Adrenal gland (tissue), 12 donors: Measurements from ENCODE around the gene FGD5. TPM values are rescaled to one million over a fixed set of nuclear protein-coding genes. Genes with fewer than 3 reads are reported as not detected.

Experiments
- DNase-seq, 7 donors: peaks; one replicate each; pipeline ENCODE4 v3.0.0-alpha.2; 2019 to 2020
- H3K27ac ChIP-seq, 5 donors: fragments of 200-600 bp; sonication (generic) in 4 of 5; 1 replicate in 3 of 5; 2 replicates in 2 of 5; pipeline versions ENCODE4 v1.5.1 to v1.8.0; 2016 to 2020; ENCODE audit warnings: mild to moderate bottlenecking in 1 of 5
- H3K27me3 ChIP-seq: fragments of 200-600 bp; 2 replicates; pipeline ENCODE4 v1.8.0; 2021
- H3K36me3 ChIP-seq, 2 donors: fragments of 200-600 bp; replicated peaks in 1 of 2; 1 replicate in 1 of 2; 2 replicates in 1 of 2; pipeline versions ENCODE4 v1.5.1 to v1.8.0; 2018 to 2022
- H3K4me1 ChIP-seq, 2 donors: fragments of 200-600 bp; replicated peaks in 1 of 2; 1 replicate in 1 of 2; 2 replicates in 1 of 2; pipeline versions ENCODE4 v1.5.1 to v1.8.0; 2018 to 2021
- H3K4me3 ChIP-seq, 4 donors: fragments of 200-600 bp; sonication (generic) in 3 of 4; one replicate each; pipeline ENCODE4 v1.5.1; 2016 to 2018
- H3K9me3 ChIP-seq, 3 donors: fragments of 200-600 bp; sonication (generic) in 1 of 3; replicated peaks in 1 of 3; 1 replicate in 2 of 3; 2 replicates in 1 of 3; pipeline versions ENCODE4 v1.5.1 to v1.8.0; 2016 to 2021
- CTCF ChIP-seq, 6 experiments: fragments of 450-650 bp in 4 of 6; fragments of 200-600 bp in 2 of 6; sonication (generic) in 1 of 6; IDR thresholded peaks; 1 replicate in 5 of 6; 2 replicates in 1 of 6; pipeline versions ENCODE4 v1.5.1 to v1.8.0; 2016 to 2021; ENCODE audit warnings: antibody characterized with exemption in 6 of 6, mild to moderate bottlenecking in 2 of 6, moderate library complexity in 1 of 6
- POLR2A ChIP-seq, 2 donors: fragments of 450-650 bp; IDR thresholded peaks; one replicate each; pipeline ENCODE4 v1.6.1; 2017; ENCODE audit warnings: antibody characterized with exemption in 2 of 2, mild to moderate bottlenecking in 2 of 2, moderate library complexity in 1 of 2
- WGBS, 4 donors: extraction: QIAGEN DNeasy Blood & Tissue Kit in 2 of 4; methylation state at CpG; one replicate each; pipeline versions ENCODE4 v1.1.5 to v1.1.7; 2013 to 2017; 5-methylcytosine and 5-hydroxymethylcytosine counted together
- intact Hi-C, 2 donors: fragments of 100-400 bp; cut with DNase I; formaldehyde crosslinking; loops; one replicate each; pipeline versions ENCODE4 v1.14.1 to v1.15.0; 2022 to 2023
- polyA plus RNA-seq, 3 donors: library from polyadenylated mRNA; stranded (reverse); fragments of 200-250 nt in 2 of 3; fragments of 350-450 nt in 1 of 3; fragmentation: Illumina TruSeq in 1 of 3; extraction: RNeasy Lipid Tissue Mini Kit (QIAGEN cat#74804) in 1 of 3; gene quantifications; one replicate each; pipeline ENCODE4 v1.2.3, GENCODE V29; 2013 to 2014
- total RNA-seq, 9 donors: library from RNA; depleted of rRNA in 4 of 9; stranded (reverse); fragments of >200 nt in 4 of 9; fragments of 120-200 nt in 1 of 9; fragmentation: NEBNext Ultra II Directional in 1 of 9; extraction: Animal tissue kit (Norgen Biotek cat#: 25700) in 1 of 9; gene quantifications; one replicate each; pipeline versions ENCODE4 v1.1.0 to v1.2.4, GENCODE V29; 2013 to 2023
- donor health status: healthy with polysubstance abuse.
- donor health status: Bipolar disorder and iron deficiency.
- donor health status: DM: yes; HTN: yes; CAD: no.
- donor health status: DM: no; HTN: no; CAD: no.
- donor health status: DM: no; HTN: no; CAD: no.
- donor health status: DM: yes; HTN: yes; CAD: no.

FGD5 gene
- total and polyA plus RNA-seq, 12 donors, result 4.9 to 21.4 (median 11.2) TPM

- WGBS, 4 donors, result 53 to 60% (median 59%) methylated on average over 15 of the region's 15 CpGs
These were observed 25.5 kb upstream of the FGD5 start for GRCh38 chr3:14793126-14793857.

GRCh38 chr3:14793858-14794234 lies 24.9 kb upstream of the FGD5 start:
- Histone ChIP-seq H3K4me3 (no peak overlapping the region), H3K9me3 (no peaks in the 10 kb centered on the region), H3K27ac (peak overlapping the region in 1 of 5 donors; percentile 69), H3K36me3 (no peaks in the 10 kb centered on the region), H3K27me3 (no peaks in the 10 kb centered on the region), H3K4me1 (no peaks in the 10 kb centered on the region)
- no peak for DNase-seq
- TF ChIP-seq POLR2A (IDR thresholded peaks at IDR 0.05) (no peak), CTCF (IDR thresholded peaks at IDR 0.05) (no peak)
- 59 to 76% (median 70%) methylated on average over 4 to 5 of the region's 5 CpGs for WGBS, 4 donors
- intact Hi-C loops, result loop anchor here in 1 of 2 donors (5.0 kb wide), 1 partner anchor 128 kb away; no protein-coding TSS in a partner anchor

More at GRCh38 chr3:14793126-14793857, 25.5 kb upstream of the FGD5 start:
- H3K4me3 ChIP-seq, result no peak overlapping the region
- intact Hi-C loops, result loop anchor here in 1 of 2 donors (5.0 kb wide), 1 partner anchor 129 kb away; no protein-coding TSS in a partner anchor
- no peaks in the 10 kb centered on the region for H3K36me3 ChIP-seq
- no peaks in the 10 kb centered on the region for H3K27me3 ChIP-seq
- peak overlapping the region in 1 of 5 donors; percentile 79 for H3K27ac ChIP-seq
- H3K9me3 ChIP-seq, result no peaks in the 10 kb centered on the region
- H3K4me1 ChIP-seq, result no peaks in the 10 kb centered on the region
- no peak for TF ChIP-seq CTCF (IDR thresholded peaks at IDR 0.05)
- TF ChIP-seq POLR2A (IDR thresholded peaks at IDR 0.05), result no peak
- peak in 1 of 7 donors; percentile 37 for DNase-seq

- no peaks in the 10 kb centered on the region for H3K36me3 ChIP-seq
- no peaks in the 10 kb centered on the region for H3K27me3 ChIP-seq
- no peak for DNase-seq
- H3K27ac ChIP-seq, result peak overlapping the region in 1 of 5 donors; percentile 69
- 70 to 80% (median 74%) methylated on average over 2 of the region's 2 CpGs for WGBS, 4 donors
- no peak overlapping the region for H3K4me3 ChIP-seq
- no peaks in the 10 kb centered on the region for H3K4me1 ChIP-seq
- no peak for TF ChIP-seq CTCF (IDR thresholded peaks at IDR 0.05)
- TF ChIP-seq POLR2A (IDR thresholded peaks at IDR 0.05), result no peak
- intact Hi-C loops, result loop anchor here in 1 of 2 donors (5.0 kb wide), 1 partner anchor 128 kb away; no protein-coding TSS in a partner anchor
- no peaks in the 10 kb centered on the region for H3K9me3 ChIP-seq
These were observed 24.3 kb upstream of the FGD5 start for GRCh38 chr3:14794435-14794834.

GRCh38 chr3:14795996-14796395 lies 22.8 kb upstream of the FGD5 start:
- no peaks in the 10 kb centered on the region for H3K4me1 ChIP-seq
- H3K4me3 ChIP-seq, result no peak overlapping the region
- no peaks in the 10 kb centered on the region for H3K27me3 ChIP-seq
- no peak for DNase-seq
- 84 to 94% (median 85%) methylated on average over 2 of the region's 2 CpGs for WGBS, 4 donors
- H3K9me3 ChIP-seq, result no peaks in the 10 kb centered on the region
- H3K36me3 ChIP-seq, result no peaks in the 10 kb centered on the region
- TF ChIP-seq CTCF (IDR thresholded peaks at IDR 0.05), result no peak
- no peak for TF ChIP-seq POLR2A (IDR thresholded peaks at IDR 0.05)
- no peak overlapping the region for H3K27ac ChIP-seq
- intact Hi-C loops, result no loop called here
